ENCODE measurements around the gene RIC8B.

Gene RIC8B

DNA sequence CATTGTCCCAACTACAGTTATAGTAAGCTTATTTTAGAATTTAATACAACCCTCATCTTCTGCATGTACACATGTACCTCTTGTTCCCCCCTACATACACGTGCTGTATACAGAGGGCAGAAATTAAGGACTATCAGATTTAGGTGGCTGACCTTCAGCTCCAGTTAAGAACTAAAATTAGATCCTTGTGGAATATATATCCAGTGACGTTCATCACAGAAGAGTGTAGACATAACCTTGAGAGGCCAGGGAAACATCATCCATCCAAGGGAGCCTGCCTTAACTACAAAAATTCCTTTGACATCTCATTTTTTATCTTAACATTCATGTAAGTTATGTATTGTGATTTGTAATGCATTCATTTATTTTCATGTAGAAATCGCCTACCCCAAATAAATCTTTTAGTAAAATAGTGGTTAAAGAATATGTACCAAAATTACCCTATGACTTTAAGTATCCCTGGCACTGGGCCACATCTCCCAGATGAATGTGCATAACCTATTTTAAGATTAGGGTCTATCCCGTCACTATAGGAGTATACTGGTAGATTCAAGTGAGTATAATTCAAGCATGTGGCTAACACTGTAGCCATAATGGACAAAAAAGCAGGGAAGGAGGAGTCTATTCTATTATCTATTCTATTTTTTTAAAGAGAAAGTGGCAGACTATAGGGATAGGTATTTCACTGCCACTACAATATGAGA, 27.5 kb downstream of the RIC8B start:
- no peak for DNase-seq

DNA sequence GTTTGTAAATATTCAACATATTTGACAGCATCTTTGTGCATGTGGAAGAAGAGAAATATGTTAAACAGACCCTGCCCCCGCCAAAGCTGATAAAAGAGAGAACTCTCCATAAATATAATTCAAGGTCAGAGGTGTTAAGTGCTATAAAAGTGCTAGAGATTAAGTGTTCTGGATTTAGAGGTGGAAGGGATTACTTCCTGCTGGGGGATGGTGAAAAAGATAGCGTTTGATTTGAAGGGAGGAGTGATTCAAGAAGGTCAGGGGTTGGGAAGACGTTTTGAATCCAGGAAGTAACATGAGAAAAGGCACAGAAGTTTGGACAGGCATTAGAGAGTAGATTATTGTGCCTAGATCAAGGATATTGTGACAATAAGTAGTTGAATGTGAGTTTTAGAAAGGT, 30.2 kb downstream of the RIC8B start:
- DNase-seq, result no peak

DNA sequence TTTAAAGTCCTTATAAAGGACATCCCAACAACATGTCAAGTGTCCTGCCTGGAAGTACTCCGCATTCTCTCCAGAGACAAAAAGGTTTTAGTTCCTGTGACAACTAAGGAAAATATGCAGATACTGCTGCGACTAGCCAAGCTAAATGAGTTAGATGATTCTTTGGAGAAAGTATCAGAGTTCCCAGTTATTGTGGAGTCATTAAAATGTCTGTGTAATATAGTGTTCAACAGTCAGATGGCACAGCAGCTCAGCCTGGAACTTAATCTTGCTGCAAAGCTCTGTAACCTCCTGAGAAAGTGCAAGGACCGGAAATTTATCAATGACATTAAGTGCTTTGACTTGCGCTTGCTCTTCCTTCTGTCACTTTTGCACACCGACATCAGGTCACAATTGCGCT, 40.2 kb downstream of the RIC8B start:
- DNase-seq, result no peak

DNA sequence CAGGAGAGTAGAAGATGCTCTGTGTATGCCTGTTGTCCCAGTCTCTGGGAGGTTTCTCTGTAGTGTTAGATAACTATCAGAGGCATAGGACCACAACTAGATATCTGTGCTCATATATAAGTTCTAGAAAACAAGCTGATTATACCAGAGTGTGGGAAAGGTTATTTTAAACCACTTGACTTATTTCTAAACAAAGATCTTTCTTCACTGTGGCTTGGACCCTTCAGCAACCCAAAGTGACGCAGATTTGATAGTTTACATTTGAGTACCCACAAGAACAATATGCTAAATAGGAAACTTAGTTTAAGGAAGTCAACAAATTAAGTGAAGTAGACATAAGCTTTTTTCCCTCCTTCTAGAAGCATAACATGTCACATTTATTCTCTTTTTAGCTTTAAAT, 41.3 kb downstream of the RIC8B start:
- no peak for DNase-seq

DNA sequence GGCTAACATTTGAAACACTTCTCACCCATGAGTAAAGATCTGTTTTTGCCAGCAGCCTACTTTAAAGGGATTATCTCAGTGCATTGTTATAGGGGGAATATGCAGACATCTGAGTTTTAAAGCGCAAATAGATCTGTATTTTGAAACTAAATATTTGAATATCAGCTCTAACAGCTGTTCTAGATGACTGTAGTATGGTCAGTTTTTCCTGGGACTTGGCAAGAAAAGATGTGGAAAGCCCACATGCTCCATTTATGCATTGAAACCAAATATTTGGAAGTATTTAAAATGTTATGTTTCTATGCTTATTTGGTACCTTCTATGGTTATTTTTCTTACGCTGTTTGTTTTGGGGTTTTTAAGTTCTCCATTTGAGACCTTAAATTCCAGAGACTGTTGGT, 41.7 kb downstream of the RIC8B start:
- no peak for DNase-seq

DNA sequence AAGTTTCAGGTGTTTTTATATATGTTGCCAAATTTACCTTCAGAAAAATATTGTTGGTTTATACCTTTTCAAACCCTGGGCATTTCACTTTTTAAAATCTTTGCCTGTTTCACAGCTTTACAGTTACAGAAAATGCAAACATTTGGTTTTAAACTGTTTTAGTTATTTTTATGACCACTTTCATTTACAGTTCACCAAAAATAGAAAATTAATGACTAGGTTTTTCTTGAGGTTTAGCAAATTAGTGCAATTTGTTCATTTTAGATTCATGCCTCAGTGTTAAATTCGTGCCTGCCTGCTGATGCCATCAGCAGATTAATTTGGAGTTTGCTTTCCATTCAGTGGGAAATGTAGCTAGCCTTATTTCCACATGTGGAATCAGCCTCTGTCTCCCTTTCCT, 45.5 kb downstream of the RIC8B start:
- DNase-seq, result no peak

DNA sequence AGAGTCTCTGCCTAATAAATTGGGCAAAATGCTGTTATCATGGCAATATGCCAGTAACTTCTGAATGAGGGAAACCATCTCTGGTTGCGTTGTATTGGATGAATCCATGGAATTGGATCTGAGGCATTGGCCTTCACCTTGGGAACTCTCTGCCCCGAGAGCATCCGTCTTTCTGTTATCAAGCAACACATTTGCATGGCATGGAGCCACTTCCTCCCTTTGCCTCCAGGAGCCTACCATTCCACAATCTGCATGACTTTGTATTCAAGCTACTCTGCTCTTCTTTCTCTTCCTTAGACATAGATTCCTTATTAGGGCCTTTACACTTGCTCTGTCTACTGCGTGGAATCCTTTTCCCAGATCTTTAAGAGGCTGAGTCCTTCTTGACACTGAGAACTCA, 57.2 kb downstream of the RIC8B start:
- DNase-seq, result no peak

DNA sequence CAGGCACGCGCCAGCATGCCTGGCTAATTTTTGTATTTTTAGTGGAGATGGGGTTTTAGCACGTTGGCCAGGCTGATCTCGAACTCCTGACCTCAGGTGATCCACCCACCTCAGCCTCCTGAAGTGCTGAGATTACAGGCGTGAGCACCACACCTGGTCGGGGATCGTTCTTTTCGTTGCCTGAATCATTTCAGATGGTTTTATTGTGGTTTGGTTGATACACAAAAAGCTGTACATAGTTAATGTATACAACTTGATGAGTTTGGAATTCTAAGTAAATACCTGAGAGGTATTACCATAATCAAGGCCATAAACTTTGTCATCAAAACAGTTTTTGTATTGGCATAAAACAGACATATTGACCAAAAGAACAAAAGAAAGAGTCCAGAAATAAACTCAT, 63.3 kb downstream of the RIC8B start:
- no peak for DNase-seq

DNA sequence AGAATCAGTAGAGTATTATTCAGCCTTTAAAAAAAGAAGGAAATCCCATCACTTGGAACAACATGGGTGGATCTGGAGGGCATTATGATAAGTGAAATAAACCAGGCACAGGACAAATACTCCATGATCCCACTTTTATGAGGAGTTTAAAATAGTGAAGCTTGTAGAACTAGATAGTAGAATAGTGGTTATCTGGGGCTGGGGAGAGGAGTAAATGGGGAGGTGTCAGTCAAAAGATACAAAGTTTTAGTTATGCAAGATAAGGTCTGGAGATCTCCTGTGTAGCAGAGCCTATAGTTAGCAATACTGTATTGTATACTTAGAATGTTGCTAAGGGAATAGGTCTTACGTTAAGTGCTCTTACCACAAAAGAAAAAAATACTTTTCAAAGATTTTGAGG, 64.9 kb downstream of the RIC8B start:
- no peak for DNase-seq

DNA sequence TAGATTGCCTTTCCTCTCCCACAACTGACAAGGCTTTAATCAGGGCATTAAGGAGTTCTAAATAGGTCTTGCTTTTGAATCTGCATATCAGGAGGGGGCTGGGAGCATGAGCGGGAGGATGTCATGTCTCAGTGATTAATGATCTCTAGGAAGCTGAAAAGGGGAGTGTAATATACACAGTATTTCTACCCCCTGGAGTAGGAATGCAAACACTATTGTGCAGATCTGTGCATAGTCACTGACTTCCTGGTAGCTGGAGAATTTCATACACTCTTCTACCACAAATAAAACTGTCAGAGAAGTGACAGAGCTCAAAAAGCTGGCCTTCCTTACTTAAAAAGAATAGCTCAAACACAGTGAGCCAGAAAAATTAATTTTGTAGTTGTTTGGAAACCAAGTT, 65.8 kb downstream of the RIC8B start:
- no peak for DNase-seq

DNA sequence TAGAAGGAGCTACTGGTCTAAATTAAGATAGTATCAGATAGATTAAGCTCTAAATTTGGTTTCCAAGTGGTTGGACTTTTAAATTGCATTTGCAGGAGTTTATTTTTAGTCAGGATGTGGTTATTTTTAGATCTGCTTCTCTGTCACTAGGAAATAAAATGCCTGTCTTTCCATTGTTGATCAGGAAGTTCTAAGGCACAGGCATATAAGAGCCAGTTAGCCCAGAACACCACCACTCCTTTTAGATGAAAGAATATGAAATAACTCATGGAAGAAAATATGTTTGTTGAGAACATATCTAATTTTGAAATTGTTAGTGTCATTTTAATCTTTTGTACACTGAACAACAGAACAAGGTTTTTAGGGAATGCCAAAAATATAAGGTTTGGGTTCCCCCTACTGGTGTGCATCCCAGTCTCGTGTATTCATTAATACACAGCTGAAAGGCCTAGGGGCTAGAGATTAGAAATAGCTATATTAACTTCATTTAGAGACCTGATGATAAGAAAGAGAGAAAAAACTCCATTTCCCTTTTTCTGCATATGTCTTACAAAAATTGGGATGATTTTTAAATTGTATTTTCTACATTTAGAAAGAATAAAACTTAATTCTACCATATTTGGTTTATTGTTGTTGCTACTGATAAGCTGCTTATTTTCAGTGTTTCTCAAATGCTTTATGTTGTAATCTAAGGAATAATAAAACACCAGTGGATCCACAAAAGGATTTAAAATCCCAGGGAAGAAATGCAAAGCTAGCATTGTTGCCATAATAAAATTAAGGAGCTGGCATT, 67.2 kb downstream of the RIC8B start:
- DNase-seq, result peak in 2 of 4 experiments; percentile 0 to 1

DNA sequence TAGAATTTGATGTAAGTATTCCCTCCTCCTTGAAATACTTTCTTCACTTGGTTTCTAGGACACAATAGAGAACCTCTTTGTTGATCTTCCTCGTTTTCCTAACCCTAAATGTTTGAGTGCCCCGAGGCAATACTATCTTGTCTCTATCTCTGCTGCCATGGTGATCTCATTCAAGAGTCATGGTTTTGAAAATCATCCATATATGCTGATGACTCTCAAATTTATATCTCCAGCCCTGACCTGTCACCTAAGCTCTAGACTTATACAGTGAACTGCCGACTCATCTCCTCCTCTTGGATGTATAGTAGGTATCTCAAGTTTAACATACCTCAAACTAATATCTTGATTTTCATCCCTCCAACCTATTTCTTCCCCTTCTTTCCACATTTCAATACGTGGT, 71.4 kb downstream of the RIC8B start:
- no peak for DNase-seq

DNA sequence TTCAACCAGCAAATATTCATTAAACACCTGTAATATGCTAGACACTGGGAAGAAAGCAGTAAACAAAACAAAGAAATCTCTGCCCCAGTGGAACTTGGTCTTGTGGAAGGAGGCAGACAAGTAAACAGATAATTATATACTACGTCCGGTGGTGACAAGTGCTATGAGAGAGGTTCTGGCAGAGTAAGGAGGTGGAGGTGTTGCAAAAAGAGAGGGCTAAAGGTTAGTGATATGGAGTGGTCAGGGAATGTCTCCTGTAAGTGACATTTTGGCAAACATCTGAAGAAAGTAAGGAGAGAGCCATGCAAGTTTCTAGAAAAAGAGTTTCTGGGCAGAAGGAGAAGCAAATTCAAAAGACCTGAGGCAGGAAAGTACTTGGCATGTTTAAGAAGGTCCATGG, 73.4 kb downstream of the RIC8B start:
- no peak for DNase-seq

DNA sequence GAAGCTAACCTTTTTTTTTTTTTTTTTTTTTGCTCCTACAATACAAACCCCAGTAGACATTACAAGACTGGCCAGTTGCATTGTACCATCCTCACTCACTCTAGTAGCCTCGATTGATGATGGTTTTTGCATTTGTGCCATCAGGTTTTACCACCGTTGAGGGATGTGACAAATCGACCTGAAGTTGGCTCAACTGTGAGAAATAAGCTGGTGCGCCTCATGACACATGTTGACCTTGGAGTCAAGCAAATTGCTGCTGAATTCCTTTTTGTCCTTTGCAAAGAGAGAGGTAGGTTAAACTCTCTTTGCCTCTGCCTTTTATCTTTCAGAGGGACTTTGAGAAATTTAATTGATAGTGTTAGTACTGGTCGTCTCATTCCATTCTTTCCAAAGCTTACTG, 76.8 kb downstream of the RIC8B start:
- no peak for DNase-seq

DNA sequence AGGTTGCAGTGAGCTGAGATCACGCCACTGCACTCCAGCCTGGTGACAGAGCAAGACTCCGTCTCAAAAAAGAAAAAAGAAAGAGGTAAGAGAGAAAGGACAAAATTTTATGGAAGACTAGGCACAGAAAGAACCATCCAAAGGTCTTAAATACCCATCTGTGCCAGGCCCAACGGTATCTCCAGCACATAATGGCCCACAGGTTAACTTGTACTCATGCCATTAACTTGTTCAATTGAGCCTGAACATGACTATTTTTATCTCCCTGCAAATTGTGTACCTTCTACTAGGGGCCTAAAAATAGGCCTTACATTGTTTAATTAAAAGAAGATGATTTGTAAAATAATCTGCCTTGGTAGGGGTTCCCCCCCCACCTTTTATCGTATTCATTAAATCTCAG, 80.2 kb downstream of the RIC8B start:
- no peak for DNase-seq

DNA sequence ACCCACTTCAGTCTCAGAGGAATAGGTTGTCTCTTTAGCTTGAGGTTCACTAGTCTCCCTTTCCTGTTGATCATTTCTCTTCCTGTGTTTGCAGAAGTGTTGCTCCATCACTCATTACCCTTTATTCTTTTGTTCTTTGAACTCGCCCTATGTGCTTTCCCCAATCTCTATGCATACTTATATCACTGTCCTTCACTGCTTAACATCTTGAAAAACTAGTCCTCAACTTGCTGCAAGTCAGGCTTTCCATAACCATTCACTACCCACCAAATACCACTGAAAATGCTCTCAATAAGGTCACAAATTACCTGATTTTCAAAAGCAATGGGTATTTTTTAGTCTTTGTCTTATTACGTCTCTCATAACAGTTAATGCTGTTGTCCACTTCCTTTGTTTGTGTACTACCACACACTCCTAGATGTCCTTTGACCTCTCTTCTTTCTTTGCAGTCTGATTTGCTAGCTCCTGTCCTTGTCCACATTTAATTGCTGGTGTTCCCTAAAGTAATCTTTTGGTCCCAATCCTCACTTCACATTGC, 80.8 kb downstream of the RIC8B start:
- DNase-seq, result no peak

DNA sequence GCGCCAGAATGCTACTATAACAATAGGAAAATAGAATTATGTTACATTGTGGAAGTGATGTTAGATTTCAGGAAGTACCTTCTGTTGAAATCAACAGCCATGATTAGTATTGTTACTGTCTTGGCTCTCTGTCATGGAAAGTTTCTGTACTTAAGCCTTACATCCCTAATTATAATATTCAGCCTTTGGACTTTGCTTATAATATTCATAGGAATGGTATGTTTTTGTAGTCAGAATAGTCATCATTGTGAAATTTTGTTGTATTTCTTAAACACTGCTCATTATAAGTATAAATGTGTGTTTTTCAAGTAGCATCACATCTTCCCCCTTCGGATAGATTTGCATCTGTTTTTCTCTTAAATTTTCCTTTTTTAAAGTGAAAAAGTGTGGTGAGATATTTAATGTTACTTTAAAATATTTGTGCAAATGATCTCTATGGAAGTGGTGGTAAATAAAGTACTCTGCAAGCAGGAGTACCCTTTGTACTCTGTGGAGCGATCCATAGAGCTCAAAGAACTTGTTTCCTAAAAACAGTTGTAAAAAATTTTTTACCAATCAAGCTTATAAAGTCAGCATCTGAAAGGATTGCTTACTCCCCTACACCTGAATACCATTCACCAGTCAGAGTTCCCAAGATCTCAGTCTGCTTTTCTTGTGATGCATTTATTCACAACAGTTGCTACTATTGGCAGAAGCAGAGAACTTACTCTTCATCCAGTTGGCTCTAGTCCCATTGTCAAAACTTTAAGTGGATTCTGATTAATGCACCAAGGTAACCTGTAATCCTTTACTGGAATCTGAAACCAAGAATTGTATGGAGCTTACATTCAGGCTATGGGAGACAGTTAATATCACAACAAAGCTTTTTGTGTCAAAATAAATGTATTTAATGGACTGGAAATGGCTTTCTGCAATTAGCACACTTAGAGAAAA, 87.8 kb downstream of the RIC8B start:
- DNase-seq, result no peak

DNA sequence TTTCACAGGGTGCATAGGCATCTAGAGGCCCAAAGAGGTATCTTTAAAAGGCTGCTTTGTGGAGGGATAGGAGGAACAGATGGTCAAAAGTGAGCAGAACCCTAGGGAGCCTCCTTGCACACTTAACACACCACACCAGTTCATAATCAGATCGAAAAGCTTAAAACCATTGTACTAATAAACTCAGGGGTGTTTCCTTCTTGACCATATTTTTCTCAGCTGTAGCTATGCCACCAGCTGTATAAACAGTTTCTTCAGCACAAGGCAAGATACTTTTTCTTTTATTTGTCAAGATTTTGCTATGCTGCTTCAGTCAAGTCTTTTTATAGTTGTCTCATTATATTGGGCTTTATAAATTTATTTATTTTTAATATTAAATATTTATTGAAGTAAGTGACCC, 88.7 kb downstream of the RIC8B start:
- no peak for DNase-seq

DNA sequence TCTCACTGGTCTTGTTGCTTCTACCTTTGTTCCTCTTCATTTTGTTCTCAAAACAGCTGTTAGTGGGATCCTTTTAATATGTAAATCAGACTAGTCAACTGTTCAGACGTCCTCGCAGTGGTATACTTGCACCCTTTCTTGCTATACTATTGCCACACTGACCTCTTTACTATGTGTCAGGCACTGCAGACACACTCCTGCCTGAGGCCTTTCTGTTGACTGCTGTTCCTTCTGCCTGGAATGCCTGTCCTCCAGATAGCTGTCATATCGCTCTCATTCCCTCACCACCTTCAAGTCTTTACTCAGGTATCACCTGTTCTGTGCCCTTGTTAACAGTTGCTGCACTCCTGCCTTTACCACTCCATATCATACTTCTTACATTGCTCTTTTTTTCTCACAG, 91.2 kb downstream of the RIC8B start:
- no peak for DNase-seq

DNA sequence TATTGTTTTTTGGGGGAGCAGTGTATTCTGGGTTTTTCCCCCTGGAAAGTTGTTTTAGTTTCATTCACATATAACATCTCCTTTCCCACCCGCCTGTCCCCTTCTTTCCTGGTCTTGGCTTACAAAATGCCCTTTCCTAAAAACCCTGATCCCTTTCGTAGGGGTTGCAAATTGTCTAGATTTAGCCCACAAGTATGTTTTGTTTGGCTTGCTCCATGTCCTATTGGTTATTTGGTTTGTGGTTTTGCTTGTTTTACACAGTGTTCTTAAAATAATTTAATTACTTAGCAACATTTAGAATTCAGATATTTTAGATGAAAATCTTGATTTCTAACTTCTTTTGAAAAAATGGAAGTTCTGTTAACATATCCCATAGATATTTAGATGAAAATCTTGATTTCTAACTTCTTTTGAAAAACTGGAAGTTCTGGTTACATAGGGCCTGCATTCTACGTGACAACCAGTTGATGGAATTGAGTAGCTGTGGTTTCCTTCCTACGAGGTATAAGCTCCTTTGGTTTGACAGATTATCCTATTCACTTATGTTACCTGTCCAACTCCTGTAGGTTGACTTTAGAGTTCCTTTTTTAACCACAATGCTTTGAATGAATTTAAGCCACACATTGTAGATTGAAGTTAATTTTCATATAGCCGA, 92.1 kb downstream of the RIC8B start:
- no peak for DNase-seq

DNA sequence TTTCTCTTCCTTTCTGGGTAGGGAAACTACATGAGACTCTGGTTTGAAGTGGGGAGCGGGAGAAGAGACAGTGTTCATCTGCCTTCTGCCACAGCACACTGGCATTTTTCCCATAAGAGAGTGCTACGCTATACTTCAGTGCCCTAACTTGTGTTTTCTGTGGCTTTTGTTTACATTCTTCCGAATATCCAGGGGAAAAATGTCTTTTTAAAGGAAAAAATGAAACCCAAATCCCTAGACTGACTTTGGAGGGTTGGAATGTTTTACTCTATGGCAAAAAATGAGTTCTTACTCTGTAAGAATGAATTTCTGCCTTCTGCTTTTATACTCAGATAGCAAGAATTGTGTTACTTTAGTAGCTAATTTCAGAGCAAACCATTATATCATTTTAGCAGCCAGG, 93.2 kb downstream of the RIC8B start:
- DNase-seq, result no peak

DNA sequence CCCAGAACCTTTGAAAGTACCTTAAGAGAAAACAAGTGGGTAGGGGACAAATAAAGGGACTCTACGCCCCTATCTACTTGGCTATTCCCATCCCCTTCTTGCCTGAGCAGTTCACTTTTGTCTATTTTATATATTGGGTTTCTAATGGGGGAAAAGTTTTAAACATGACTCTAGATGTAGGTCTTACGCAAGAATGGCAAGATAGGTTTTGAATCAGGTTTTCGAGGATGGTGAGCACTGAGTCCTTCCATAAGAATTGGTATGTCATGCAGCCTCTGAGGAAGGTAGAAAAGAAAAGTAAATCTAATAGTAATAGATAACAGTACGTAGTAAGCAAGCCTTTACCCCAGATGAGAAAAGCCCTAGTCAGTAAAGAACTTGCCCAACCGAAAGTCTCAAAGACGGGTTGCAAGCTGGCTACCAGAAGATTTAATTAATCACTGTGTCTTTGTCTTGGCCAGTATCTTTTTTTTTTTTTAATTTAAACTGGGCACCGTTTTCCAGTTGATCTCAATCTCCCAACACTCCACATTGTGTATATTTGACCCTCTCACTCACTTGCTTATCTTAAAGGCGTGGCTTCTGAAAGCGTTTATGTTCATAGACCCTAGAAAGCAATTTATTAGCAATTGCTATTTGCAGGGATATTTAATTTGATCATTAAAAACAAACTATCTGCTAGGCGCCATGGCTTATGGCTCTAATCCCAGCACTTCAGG, 94.7 kb downstream of the RIC8B start:
- DNase-seq, result no peak

All from activated CD4-positive, CD25-positive, alpha-beta regulatory T cell (primary cell).